ENCODE results near the gene TENM4.
A peak's percentile ranks its signal among the peaks of the same experiment; 100 is the strongest.

TENM4 gene

DNA sequence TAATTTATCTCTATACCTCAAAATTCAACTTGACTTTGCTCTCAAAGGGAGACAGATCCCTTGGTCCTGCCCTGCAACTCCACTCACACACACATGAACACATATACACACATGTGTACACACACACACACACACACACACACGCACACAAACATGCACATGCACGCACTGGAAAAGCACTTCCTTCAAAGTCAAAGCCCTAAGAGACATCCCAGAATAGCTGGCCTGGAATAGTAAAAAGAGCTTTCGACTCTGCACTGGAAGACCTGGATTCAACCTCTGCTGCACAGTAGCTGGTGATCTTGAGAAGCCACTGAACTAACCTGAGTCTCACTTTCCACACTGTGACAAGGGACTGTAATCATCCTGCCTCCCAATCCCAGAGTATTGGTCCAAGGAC lies 26.8 kb downstream of the TENM4 start:
- Histone ChIP-seq H3K9me3 (replicated peaks in 1 of 2; ENCODE audit: control insufficient read depth in 2 of 2, insufficient read depth in 1 of 2, low read depth in 1 of 2, low read length in 2 of 2) (peaks cover 0 to 12% of the 10 kb centered on the region in 2 donors), H3K18ac (ENCODE audit: low read length) (no peak overlapping the region), H2AFZ (ENCODE audit: low read length) (no peak overlapping the region), H2BK15ac (ENCODE audit: low read length) (no peak overlapping the region), H3K4me2 (ENCODE audit: insufficient read depth, low read length, poor library complexity, severe bottlenecking) (no peak overlapping the region), H3K27me3 (ENCODE audit: control insufficient read depth in 3 of 3, insufficient read depth in 3 of 3, low read depth in 1 of 3, low read length in 3 of 3) (no peaks in the 10 kb centered on the region), H3K23ac (ENCODE audit: low read depth, low read length, poor library complexity) (no peak overlapping the region), H3K4me1 (ENCODE audit: control insufficient read depth in 2 of 2, insufficient read depth in 1 of 2, low read depth in 1 of 2, low read length in 2 of 2) (peaks cover 2 to 8% of the 10 kb centered on the region in 2 donors), H2AK5ac (ENCODE audit: low read depth, low read length) (no peak overlapping the region), H3K4me3 (ENCODE audit: low read length in 2 of 2) (no peak overlapping the region), H3K36me3 (replicated peaks in 1 of 2; ENCODE audit: control insufficient read depth in 2 of 2, insufficient read depth in 2 of 2, low read length in 2 of 2) (no peaks in the 10 kb centered on the region), H3K27ac (replicated peaks; ENCODE audit: low read length) (no peak overlapping the region), H3K14ac (ENCODE audit: low read length) (no peak overlapping the region), H4K8ac (ENCODE audit: low read depth, low read length) (no peak overlapping the region), H2BK12ac (ENCODE audit: low read length) (no peak overlapping the region), H2BK120ac (ENCODE audit: low read depth, low read length) (no peak overlapping the region), H2BK5ac (ENCODE audit: low read length) (no peak overlapping the region), H3K4ac (ENCODE audit: low read length) (no peak overlapping the region), H3K9ac (ENCODE audit: low read depth, low read length, poor library complexity) (no peak overlapping the region), H3K79me1 (ENCODE audit: low read depth, low read length) (peaks cover 2% of the 10 kb centered on the region), H4K91ac (ENCODE audit: low read depth, low read length, poor library complexity) (no peak overlapping the region)
- no CpG with 5 or more reads among the region's 3 CpGs for WGBS, 2 donors (ENCODE audit: extremely low coverage in 2 of 2, insufficient read length in 2 of 2, insufficient replicate concordance in 1 of 2)
- no peak for DNase-seq (ENCODE audit: low spot score)

DNA sequence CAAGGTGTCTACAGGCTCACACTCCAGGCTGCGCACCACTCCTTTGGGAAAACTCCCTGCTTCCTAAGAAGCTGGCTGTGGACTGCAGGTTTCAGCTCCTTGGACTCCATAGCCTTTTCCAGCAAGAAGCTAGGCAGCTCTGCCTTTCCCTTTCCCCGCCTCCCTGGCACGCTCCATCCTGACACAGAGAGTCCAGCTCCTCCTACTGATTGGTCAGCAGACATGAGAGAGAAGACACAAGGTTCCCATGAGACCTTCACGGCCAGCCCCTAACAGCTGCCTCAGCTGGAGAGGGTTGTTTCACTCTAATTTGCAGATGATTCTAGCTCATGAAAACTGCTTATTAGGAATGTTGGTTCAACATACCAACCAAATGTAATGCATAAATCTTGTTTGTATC lies 27.6 kb downstream of the TENM4 start:
- no peak overlapping the region for H3K4me3 ChIP-seq (ENCODE audit: low read length in 2 of 2)
- peak overlapping the region; percentile 55 for H2AFZ ChIP-seq (ENCODE audit: low read length)
- peaks cover 0 to 12% of the 10 kb centered on the region in 2 donors for H3K9me3 ChIP-seq (replicated peaks in 1 of 2; ENCODE audit: control insufficient read depth in 2 of 2, insufficient read depth in 1 of 2, low read depth in 1 of 2, low read length in 2 of 2)
- H3K79me1 ChIP-seq (ENCODE audit: low read depth, low read length) = peaks cover 2% of the 10 kb centered on the region
- H3K27me3 ChIP-seq (ENCODE audit: control insufficient read depth in 3 of 3, insufficient read depth in 3 of 3, low read depth in 1 of 3, low read length in 3 of 3) = no peaks in the 10 kb centered on the region
- no peak overlapping the region for H4K91ac ChIP-seq (ENCODE audit: low read depth, low read length, poor library complexity)
- WGBS, 2 donors (ENCODE audit: extremely low coverage in 2 of 2, insufficient read length in 2 of 2, insufficient replicate concordance in 1 of 2) = no CpG with 5 or more reads among the region's 4 CpGs
- H4K8ac ChIP-seq (ENCODE audit: low read depth, low read length) = no peak overlapping the region
- H3K14ac ChIP-seq (ENCODE audit: low read length) = no peak overlapping the region
- H2BK15ac ChIP-seq (ENCODE audit: low read length) = no peak overlapping the region
- no peak overlapping the region for H3K4ac ChIP-seq (ENCODE audit: low read length)
- no peak overlapping the region for H3K9ac ChIP-seq (ENCODE audit: low read depth, low read length, poor library complexity)
- H3K36me3 ChIP-seq (replicated peaks in 1 of 2; ENCODE audit: control insufficient read depth in 2 of 2, insufficient read depth in 2 of 2, low read length in 2 of 2) = no peaks in the 10 kb centered on the region
- no peak overlapping the region for H2BK120ac ChIP-seq (ENCODE audit: low read depth, low read length)
- no peak overlapping the region for H3K18ac ChIP-seq (ENCODE audit: low read length)
- no peak overlapping the region for H2BK12ac ChIP-seq (ENCODE audit: low read length)
- H3K4me1 ChIP-seq (ENCODE audit: control insufficient read depth in 2 of 2, insufficient read depth in 1 of 2, low read depth in 1 of 2, low read length in 2 of 2) = peaks cover 2 to 8% of the 10 kb centered on the region in 2 donors
- DNase-seq (ENCODE audit: low spot score) = peak; percentile 15
- H3K4me2 ChIP-seq (ENCODE audit: insufficient read depth, low read length, poor library complexity, severe bottlenecking) = no peak overlapping the region
- no peak overlapping the region for H3K23ac ChIP-seq (ENCODE audit: low read depth, low read length, poor library complexity)
- H2BK5ac ChIP-seq (ENCODE audit: low read length) = no peak overlapping the region
- no peak overlapping the region for H2AK5ac ChIP-seq (ENCODE audit: low read depth, low read length)
- H3K27ac ChIP-seq (replicated peaks; ENCODE audit: low read length) = no peak overlapping the region

DNA sequence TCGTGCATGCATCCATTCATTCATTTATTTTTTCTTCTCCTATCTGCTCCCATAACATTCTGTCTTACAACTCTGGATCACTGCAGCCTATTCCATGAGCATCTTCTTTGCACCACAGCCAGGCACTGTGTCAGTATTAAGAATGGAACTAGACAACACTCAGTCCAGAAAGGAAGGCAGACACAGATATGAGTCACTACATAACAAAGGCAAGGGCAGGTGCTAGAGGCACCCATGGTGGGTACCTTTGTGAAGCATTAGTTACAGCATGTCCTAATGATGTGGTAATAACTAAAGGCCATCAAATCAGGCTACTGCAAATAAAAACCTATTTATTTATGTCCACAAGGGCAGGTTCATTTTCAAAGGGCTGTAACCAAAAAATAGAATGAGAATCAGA lies 28.1 kb downstream of the TENM4 start:
- Histone ChIP-seq H3K4ac (ENCODE audit: low read length) (no peak overlapping the region), H3K27ac (replicated peaks; ENCODE audit: low read length) (no peak overlapping the region), H3K4me3 (ENCODE audit: low read length in 2 of 2) (no peak overlapping the region), H3K9ac (ENCODE audit: low read depth, low read length, poor library complexity) (no peak overlapping the region), H3K23ac (ENCODE audit: low read depth, low read length, poor library complexity) (no peak overlapping the region), H3K18ac (ENCODE audit: low read length) (no peak overlapping the region), H4K91ac (ENCODE audit: low read depth, low read length, poor library complexity) (no peak overlapping the region), H3K9me3 (replicated peaks in 1 of 2; ENCODE audit: control insufficient read depth in 2 of 2, insufficient read depth in 1 of 2, low read depth in 1 of 2, low read length in 2 of 2) (peaks cover 0 to 12% of the 10 kb centered on the region in 2 donors), H3K27me3 (ENCODE audit: control insufficient read depth in 3 of 3, insufficient read depth in 3 of 3, low read depth in 1 of 3, low read length in 3 of 3) (no peaks in the 10 kb centered on the region), H2AK5ac (ENCODE audit: low read depth, low read length) (no peak overlapping the region), H2BK15ac (ENCODE audit: low read length) (no peak overlapping the region), H2BK120ac (ENCODE audit: low read depth, low read length) (no peak overlapping the region), H3K79me1 (ENCODE audit: low read depth, low read length) (peaks cover 2% of the 10 kb centered on the region), H3K36me3 (replicated peaks in 1 of 2; ENCODE audit: control insufficient read depth in 2 of 2, insufficient read depth in 2 of 2, low read length in 2 of 2) (no peaks in the 10 kb centered on the region), H2AFZ (ENCODE audit: low read length) (peak overlapping the region; percentile 55), H4K8ac (ENCODE audit: low read depth, low read length) (no peak overlapping the region), H3K4me1 (ENCODE audit: control insufficient read depth in 2 of 2, insufficient read depth in 1 of 2, low read depth in 1 of 2, low read length in 2 of 2) (peaks cover 2 to 8% of the 10 kb centered on the region in 2 donors), H3K14ac (ENCODE audit: low read length) (no peak overlapping the region), H2BK5ac (ENCODE audit: low read length) (no peak overlapping the region), H3K4me2 (ENCODE audit: insufficient read depth, low read length, poor library complexity, severe bottlenecking) (no peak overlapping the region), H2BK12ac (ENCODE audit: low read length) (no peak overlapping the region)
- no CpG with 5 or more reads among the region's 1 CpG for WGBS, 2 donors (ENCODE audit: extremely low coverage in 2 of 2, insufficient read length in 2 of 2, insufficient replicate concordance in 1 of 2)
- no peak for DNase-seq (ENCODE audit: low spot score)

DNA sequence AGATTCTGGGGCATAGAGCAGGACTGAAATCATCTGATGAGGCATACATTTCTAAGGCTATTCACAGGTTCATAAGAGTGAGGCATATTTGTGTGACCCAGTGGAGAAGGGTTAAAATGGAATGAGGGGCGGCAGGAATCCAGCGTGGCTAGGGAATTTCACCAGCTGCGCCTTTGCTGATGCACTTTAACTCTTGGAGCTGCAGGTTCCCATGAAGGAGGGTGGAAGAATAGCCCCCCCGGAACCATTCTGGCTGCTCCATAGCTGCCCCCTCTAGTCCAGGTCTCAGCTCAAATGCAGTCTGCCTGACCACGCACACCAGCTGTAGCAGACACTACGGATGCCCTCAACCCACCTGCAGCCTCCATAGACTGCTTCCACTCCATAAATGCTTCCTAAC lies 31.5 kb downstream of the TENM4 start:
- Histone ChIP-seq H3K9ac (ENCODE audit: low read depth, low read length, poor library complexity) (no peak overlapping the region), H3K36me3 (replicated peaks in 1 of 2; ENCODE audit: control insufficient read depth in 2 of 2, insufficient read depth in 2 of 2, low read length in 2 of 2) (no peaks in the 10 kb centered on the region), H2BK15ac (ENCODE audit: low read length) (no peak overlapping the region), H3K9me3 (replicated peaks in 1 of 2; ENCODE audit: control insufficient read depth in 2 of 2, insufficient read depth in 1 of 2, low read depth in 1 of 2, low read length in 2 of 2) (no peaks in the 10 kb centered on the region), H3K27ac (replicated peaks; ENCODE audit: low read length) (no peak overlapping the region), H3K4me2 (ENCODE audit: insufficient read depth, low read length, poor library complexity, severe bottlenecking) (no peak overlapping the region), H3K4me3 (ENCODE audit: low read length in 2 of 2) (no peak overlapping the region), H2BK5ac (ENCODE audit: low read length) (no peak overlapping the region), H4K8ac (ENCODE audit: low read depth, low read length) (no peak overlapping the region), H2BK12ac (ENCODE audit: low read length) (no peak overlapping the region), H3K79me1 (ENCODE audit: low read depth, low read length) (peaks cover 2% of the 10 kb centered on the region), H2BK120ac (ENCODE audit: low read depth, low read length) (no peak overlapping the region), H3K4ac (ENCODE audit: low read length) (no peak overlapping the region), H3K27me3 (ENCODE audit: control insufficient read depth in 3 of 3, insufficient read depth in 3 of 3, low read depth in 1 of 3, low read length in 3 of 3) (no peaks in the 10 kb centered on the region), H3K4me1 (ENCODE audit: control insufficient read depth in 2 of 2, insufficient read depth in 1 of 2, low read depth in 1 of 2, low read length in 2 of 2) (peaks cover 4 to 8% of the 10 kb centered on the region in 2 donors), H4K91ac (ENCODE audit: low read depth, low read length, poor library complexity) (no peak overlapping the region), H3K18ac (ENCODE audit: low read length) (peak overlapping the region; percentile 3), H2AK5ac (ENCODE audit: low read depth, low read length) (no peak overlapping the region), H3K14ac (ENCODE audit: low read length) (no peak overlapping the region), H3K23ac (ENCODE audit: low read depth, low read length, poor library complexity) (no peak overlapping the region), H2AFZ (ENCODE audit: low read length) (no peak overlapping the region)
- WGBS, 2 donors (ENCODE audit: extremely low coverage in 2 of 2, insufficient read length in 2 of 2, insufficient replicate concordance in 1 of 2) = no CpG with 5 or more reads among the region's 6 CpGs
- no peak for DNase-seq (ENCODE audit: low spot score)
